Anterior cingulate cortex (tissue), 58 donors: Measurements from ENCODE around the gene NIPSNAP2.
A peak's percentile ranks its signal among the peaks of the same experiment; 100 is the strongest.
"Not testable (repeated sequence)": the region's sequence is repeated elsewhere in the genome, so short reads cannot be mapped to it uniquely, and the experiment has no call there.

Source experiments
- DNase-seq, 58 donors: peaks; one replicate each; lab custom pipeline; 2025; lab: John Stamatoyannopoulos, UW

Gene NIPSNAP2

DNA sequence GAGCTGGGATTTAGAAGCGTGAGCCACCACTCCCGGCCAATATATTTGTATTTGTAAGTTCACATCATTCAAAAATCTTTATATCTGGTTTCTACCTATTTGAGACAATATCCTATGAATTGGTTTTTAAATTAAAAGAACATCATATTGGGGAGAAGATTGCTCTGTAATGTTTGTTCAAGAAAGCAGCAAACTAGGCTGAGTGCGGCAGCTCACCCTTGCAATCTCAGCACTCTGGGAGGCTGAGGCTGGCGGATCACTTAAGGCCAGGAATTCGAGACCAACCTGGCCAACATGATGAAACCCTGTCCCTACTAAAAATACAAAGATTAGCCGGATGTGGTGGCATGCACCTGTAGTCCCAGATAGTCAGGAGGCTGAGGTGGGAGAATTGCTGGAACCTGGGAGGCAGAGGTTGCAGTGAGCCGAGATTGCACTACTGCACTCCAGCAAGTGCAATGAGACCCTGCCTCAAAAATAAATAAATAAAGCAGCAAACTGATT, 9.4 kb downstream of the NIPSNAP2 start:
- DNase-seq, result no peak

DNA sequence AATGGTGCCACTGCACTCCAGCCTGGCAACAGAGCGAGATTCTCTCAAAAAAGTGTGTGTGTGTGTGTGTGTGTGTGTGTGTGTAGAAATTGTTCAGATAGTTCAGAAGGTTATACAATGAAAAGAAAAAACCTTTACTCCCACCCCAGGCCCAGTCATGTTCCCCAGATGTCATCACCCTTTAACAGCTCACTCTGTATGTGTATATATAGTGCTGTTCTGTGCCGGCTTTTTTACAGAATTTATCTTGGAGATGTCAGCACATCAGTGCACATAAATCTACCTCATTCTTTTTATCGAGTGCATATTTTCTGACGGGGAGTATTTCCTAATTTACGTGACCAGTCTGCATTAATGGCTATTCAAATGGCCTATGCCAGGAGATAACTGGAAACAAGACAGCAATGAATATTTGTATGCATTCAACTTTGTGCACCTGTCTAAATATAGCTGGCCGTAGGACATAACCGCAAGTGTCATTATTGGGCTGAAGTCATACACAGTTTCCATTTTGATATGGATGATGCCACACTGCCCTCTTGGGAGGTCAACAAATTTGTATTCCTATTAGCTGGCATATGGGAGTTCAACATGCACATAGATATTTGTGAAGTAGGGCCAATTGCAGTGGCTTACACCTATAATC, 11.7 kb downstream of the NIPSNAP2 start:
- no peak for DNase-seq

DNA sequence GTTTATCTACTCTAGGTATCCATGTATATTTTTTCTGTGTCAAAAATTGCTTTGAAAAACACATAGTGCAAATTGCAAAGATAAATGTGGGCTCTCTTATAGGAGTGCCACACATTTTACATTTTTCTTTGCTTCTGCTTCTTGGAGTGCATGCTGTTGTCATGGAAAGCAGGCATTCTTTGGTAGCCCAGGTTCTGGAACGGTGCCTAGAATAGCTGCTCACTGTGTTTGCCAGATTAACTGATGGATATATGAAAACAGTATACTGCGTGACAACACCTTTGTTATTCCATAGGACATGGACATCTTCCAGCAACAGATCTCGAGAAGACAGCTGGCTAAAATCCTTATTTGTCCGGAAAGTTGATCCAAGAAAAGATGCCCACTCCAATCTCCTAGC, 13.4 kb downstream of the NIPSNAP2 start:
- peak in 29 of 58 donors; percentile 1 to 70 (median 21) for DNase-seq

DNA sequence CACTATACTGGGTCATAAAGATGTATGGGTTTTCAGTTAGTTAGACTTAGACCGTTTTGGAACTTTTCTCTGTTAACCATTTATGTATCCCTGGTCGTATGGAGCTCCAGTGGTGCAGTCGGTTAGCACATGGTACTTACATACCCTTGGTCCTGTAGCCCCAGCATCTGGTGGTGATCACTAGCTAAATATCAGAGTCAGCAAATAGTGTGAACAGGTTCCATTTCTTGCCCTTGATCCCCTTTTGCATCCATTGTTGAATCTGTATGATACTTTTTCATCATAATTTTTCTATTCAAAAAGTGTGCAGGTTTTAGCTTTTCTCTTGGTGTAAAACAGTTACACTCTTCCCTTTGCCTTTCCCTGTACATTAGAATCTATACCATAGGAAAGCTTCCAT, 15.9 kb downstream of the NIPSNAP2 start:
- no peak for DNase-seq

GRCh38 chr7:55983537-55983936, 19.2 kb downstream of the NIPSNAP2 start:
- DNase-seq, result no peak

DNA sequence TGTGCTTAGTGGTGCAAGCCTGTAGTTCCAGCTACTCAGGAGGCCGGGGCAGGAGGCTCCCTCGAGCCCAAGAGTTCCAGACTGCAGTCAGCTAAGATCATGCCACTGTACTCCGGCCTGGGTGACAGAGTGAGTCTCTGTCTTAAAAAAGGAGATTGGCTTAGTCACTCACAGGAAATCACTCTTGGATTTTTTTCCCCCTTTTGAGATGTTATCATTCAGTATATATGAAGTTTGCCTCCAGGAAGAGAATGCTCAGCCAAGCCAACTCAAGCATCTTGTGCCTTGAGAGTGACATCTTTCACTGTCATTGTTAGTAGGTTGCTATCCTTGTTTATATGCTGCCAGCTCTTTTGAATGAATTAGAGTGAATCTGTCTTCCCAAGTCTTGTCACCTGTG, 28.0 kb downstream of the NIPSNAP2 start:
- no peak for DNase-seq

DNA sequence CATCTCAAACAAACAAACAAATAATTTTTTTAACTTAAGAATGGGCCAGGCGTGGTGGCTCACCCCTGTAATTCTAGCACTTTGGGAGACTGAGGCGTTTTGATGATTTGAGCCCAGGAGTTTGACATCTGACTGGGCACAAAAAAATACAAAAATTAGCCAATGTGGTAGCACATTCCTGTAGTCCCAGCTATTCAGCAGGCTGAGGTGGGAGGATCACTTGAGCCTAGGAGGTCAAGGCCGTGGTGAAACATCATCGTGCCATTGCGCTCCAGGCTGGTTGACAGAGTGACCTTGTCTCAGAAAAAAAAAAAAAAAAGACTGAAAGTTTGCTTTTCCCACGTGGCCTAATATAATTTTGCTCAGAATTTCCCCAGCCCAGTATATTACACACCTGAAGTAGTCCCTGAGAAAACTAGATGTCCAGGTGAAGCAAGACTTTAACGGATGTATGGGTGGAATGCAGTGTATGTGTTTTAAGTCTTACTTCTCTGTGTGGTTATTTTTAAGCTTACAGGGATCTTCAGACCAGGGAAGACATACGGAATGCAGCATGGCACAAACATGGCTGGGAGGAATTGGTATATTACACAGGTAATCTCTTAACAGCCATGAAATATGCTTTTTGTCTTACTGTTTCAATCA, 32.6 kb downstream of the NIPSNAP2 start:
- DNase-seq, result no peak

GRCh38 chr7:56003749-56004148, 39.4 kb downstream of the NIPSNAP2 start:
- no peak for DNase-seq

- no peak for DNase-seq
Measured at GRCh38 chr7:56007167-56007652, 42.8 kb downstream of the NIPSNAP2 start.

DNA sequence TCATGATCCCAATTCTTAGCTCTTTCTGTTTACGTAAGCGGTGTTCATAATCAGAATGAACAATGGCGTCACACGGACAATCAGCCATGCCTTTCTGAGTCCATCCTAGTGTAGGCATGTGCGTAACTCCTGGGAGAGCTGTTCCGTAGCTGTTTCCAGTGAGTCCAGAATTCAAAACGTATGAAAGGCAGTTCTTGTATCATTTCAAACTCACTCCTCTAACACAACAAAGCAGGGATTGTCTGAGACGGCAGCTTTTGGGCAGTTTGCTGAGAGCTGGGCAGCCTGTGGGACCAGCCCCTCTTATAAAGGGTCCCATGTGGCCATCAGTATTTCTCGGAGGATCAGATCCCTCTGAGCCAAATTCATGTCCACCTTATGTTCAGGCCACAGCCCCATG, 43.5 kb downstream of the NIPSNAP2 start:
- DNase-seq, result peak in 34 of 58 donors; percentile 1 to 77 (median 22)

- peak in 56 of 58 donors; percentile 3 to 89 (median 52) for DNase-seq
Measured at GRCh38 chr7:56009695-56010094, 45.3 kb downstream of the NIPSNAP2 start.

- not testable (repeated sequence) for DNase-seq
Measured at GRCh38 chr7:56017015-56017414, 52.6 kb downstream of the NIPSNAP2 start.

DNA sequence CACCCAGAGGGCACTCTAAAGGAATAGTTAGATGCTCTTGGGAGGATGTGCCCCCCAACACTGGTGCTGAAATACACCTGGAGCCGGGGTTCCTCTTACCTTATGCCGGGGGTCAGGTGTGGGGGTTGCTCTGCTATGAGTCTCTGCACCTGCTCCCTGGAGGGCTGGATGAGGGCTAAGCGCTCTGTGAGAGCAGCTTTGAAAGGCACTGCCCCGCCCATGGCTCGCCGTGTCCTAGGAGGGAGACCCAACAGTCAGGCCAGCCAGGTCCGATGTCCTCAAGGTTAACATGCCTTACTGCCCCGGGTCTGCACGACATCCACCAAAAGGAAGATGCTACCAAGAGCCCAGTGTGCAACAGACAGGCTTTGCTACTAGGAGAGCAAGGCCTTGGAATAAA, 55.1 kb downstream of the NIPSNAP2 start:
- no peak for DNase-seq

DNA sequence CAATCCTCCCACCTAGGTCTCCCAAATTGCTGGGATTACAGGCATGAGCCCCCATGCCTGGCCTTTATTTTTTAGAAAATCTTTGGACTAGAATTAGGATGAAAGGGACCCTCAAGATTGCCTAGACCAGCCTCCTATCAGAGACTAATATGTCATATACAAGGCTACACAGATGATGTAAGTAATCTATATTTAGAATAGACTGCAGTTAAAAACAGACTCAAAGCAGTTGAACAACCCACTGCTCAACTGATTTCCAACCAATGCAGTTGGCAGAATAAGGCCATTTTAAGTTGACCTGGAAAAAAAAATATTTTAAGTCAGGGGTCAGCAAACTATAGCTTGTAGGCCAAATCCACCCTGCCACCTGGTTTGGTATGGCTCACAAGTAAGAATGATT, 59.1 kb downstream of the NIPSNAP2 start:
- DNase-seq, result no peak

DNA sequence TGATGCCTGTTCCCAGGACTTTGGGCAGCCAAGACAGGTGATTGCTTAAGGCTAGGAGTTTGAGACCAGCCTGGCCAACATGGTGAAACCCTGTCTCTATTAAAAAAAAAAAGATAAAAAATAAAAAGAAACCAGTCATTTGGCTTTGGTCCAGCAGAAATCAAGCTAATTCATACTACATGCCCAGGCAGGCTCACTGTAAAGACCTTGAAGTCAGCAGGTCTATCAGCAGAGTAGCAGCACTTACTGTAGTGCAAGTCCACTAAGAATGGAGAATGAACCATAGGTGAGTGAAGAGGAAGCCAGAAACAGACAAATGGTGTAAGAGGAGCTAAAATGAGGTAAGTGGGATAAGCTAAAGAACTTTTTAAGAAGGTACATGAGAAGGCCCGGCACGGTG, 62.2 kb downstream of the NIPSNAP2 start:
- no peak for DNase-seq

DNA sequence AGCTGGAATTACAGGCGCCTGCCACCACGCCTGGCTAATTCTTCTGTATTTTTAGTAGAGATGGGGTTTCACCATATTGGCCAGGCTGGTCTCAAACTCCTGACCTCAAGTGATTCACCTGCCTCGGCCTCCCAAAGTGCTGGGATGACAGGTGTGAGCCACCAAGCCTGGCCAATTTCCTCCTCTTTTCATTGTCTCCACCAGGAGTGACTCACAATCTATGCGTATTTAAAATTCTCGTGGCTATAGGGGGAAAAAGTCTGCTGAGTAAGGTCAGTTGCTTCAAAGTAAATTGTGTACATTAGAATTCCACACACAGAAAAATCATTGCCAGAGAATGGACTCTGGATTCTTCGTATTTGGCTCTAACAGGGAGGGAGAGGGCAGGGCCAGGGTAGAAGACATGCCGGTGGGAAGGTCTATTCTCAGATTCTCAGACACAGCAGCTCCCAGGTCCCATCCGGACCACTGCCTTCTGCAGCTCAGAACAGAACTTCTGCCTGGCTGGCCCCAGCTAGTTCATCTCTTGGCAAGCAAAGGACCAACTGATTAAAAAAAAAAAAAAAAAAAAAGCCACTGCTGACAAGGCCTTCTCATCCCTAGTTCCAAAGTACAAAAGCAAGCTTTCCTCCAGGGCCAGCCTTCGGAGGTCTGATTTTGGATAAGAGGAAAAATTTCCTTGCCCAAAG, 64.7 kb downstream of the NIPSNAP2 start:
- DNase-seq, result no peak

GRCh38 chr7:56030340-56030739, 66.0 kb downstream of the NIPSNAP2 start:
- no peak for DNase-seq

- DNase-seq, result not testable (repeated sequence)
Measured at GRCh38 chr7:56031556-56031955, 67.2 kb downstream of the NIPSNAP2 start.

DNA sequence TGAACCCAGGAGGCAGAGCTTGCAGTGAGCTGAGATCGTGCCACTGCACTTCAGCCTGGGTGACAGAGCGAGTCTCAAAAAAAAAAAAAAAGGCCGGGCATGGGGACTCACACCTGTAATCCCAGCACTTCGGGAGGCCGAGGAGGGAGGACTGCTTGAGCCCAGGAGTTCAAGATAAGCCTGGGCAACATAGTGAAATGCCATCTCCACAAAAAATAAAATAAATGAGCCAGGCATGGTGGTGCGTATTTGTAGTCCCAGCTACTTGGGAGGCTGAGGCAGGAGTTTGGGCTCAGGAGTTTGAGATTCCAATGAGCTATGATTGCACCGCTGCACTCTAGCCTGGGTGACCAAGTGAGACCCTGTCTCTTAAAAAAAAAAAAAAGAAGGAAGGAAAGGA, 68.2 kb downstream of the NIPSNAP2 start:
- not testable (repeated sequence) for DNase-seq

DNA sequence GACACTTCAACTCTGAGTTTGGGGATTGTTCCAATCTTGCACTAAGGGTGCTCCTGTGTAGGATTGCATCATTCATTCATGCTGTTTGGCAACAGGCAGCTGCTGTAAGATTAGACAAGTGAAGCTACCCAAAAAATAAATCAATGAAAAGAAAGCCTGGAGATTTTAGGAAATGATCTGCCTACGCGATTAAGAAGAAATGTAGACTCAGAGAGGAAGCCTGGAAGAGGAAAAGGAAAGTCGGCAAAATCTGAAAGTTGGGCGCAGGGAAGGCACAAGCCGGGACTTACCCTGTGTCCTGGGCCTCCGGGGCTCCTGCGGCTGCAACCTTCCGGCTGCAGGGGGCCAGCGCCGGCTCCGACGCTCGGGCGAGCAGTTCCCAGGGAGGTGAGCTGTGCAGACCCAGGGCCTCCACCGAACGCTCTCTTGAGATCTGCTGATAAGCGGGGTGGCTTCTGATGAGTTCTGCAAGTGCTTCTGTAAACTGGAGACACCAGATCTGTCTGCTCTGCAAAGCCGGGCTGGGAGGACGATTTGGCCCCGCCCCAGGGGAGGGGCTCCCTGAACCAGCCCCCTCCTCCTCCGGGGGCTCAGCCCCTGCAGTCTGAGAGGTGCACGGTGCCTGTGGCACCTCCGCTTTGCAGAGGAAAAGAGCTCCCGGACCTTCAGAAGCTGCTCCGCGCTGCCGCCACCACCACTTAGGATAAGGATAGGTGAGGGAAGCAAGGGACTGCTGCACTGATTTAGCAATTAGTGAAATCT, 69.5 kb downstream of the NIPSNAP2 start:
- DNase-seq, result peak in 56 of 58 donors; percentile 1 to 70 (median 36)

- no peak for DNase-seq
Measured at GRCh38 chr7:56040730-56041129, 76.3 kb downstream of the NIPSNAP2 start.
